ENCODE measurements around the gene PLXNA2.

DNA sequence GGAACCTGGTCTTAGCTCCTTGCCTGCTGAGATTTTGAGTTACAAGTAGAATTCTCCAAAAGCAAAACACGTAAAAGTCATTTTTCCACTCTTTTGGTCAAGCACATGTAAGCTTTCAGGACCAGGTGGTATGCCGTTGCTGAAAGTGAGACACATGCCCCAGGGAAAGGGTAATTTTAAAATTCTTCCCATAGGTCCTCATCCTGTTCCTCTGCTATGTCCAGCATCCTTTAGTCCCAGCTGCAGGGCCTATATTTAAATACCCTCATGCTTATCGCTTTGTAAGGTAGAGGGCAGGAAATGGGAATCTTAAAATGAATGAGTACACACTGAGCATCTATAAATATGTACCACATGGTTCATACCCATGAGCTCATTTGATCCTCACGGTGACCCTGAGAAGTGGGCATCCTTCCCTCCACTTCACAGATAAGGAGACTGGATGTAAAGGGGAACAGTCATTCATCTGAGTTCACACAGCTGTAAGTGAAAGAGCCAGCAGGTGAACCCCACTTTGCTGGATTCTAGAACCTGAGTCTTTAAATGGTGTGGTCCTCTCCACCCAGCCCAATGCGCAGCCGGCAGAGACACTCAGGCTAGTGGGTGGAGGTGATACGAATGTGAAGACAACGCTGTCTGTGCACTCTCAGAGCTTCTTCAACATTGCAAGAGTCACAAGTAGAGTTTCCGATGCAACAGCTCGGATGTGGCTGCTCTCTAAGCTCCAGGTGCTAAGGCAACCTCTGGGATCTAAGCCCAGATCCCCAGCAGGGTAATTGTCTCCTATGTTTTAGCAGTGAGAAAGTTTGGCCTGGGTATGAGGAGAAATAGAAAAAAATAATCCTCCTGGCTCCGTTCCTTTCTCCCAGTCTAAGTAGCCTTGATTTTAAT lies 163.5 kb downstream of the PLXNA2 start:
- no peak for TF ChIP-seq EZH2phosphoT487 (IDR thresholded peaks at IDR 0.05; ENCODE audit: insufficient read depth, low read depth)
- no peak for TF ChIP-seq EZH2 (IDR thresholded peaks at IDR 0.05; ENCODE audit: insufficient read depth, poor library complexity, severe bottlenecking)
